HT1080 (cell line): ENCODE results near the gene MAP2. TPM values are rescaled to one million over a fixed set of nuclear protein-coding genes. Genes with fewer than 3 reads are reported as not detected.

ENCODE experiments used
- DNase-seq: peaks from one replicate; pipeline ENCODE4 v3.0.0-alpha.2; 2015; ENCODE audit warnings: low read depth
- total RNA-seq: library from RNA; depleted of rRNA; stranded (reverse); fragments of >200 nt; shearing (Covaris generic); gene quantifications from 2 replicates; pipeline ENCODE4 v1.2.3, GENCODE V29; 2014

The MAP2 gene
- total RNA-seq, 1 experiment from 2014 or later, result 0.77 TPM

DNA sequence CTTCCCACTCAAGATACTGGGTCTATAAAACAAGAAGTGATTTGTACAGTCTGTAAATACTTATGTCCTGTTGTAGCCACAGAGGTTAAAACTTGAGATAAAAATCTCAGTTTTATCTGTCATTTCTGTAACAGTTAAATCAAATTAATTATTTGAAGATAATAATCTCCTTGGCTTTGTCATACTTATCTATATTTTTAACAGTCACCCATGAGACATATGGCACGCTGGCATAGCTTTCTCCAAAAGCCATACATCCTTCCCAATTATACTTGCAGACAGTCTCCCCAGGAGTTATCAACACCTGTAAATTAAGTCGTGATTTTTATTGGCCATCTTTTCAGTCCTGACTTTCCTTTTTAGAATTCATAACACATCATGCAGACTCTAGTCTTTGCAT lies 278.9 kb downstream of the MAP2 start:
- no peak for DNase-seq

DNA sequence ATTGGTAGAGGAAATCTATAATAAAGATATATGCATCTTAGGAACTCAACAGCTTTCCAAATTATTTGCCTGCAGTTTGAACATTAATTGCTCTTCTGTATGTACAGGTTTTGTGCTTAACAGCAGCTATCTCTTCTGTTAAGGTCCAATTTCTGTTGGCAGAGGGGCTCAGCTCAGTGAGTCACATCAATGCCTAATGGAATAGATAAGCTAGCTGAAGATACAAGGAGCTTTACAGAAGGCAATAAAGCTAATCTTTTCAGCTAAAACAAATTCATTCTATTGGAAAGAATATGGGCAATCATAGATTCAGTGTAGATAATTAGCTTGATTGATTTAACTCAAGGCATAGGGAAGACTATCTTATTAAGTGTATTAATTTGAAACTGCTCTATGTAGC lies 289.4 kb downstream of the MAP2 start:
- DNase-seq, result no peak

GRCh38 chr2:209719034-209719433 lies 295.2 kb downstream of the MAP2 start:
- DNase-seq, result no peak

DNA sequence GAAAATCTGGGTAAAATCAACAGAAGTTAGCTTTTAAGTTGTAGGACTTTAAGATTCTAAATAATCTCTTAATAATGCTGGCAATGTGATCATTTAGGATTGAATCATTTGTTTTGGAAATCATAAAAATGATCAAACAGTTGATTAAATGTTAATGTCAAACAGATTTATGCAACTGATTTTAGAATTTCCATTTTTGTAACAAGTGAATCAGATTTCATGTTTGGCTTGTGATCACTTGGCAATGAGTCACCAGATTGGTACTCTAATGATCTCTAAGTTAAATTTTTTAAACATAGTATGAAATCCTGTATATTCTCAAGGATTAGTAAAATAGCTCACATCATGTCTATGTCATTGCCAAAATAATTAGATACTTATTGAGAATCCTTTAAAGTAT lies 297.6 kb downstream of the MAP2 start:
- no peak for DNase-seq

DNA sequence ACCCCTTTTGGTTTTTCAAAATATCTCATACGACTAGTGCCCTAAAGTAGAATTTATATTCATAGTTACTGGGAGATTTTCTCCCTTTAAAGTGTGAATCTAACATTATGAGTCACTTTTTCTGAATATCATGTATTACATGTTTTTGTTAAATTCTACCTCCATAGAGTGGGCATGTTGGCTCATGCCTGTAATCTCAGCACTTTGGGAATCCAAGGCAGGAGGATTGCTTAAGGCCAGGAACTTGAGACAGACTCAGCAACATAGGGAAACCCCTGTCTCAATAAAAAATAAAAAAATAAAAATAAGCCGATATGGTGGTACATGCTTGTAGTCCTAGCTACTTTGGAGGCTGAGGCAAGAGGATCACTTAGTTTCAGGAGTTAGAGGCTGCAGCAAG lies 302.5 kb downstream of the MAP2 start:
- no peak for DNase-seq

DNA sequence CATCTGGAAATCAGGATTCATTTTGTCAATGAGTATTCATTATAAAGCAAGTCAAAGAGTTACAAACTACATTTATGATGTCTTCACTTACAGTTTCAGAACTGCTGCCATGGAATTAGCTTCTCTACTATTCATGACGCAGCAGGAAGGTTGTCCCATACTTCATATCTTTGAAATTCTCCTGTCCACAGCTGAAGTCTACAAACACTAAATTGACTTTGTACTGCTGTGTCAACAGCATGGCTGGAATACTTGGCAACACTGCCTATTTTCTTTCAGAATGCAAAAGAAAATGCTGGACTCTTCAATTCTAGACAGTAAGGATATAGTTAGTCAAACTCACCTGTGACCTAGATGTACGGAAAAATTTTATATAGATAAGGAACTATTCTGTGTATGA lies 303.2 kb downstream of the MAP2 start:
- no peak for DNase-seq

DNA sequence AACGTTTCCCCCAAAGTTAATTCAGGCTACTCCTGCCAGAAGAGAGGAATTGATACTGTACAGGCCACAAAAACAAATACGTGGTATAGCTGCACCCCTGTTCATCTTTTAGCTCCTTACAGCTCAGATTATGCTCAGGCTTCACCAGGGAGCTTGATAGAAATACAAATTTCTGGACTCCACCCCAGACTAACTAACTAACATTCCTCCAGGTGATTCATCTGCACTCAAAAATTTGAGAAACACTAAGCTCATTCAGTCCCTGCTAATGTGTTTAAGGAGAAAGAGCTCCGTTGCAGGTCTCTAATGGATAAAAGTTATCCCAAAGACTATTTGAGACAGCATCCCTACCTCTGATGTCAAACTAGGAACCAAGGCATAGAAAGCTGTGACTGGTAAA lies 311.0 kb downstream of the MAP2 start:
- peak; percentile 2 for DNase-seq

- DNase-seq, result no peak
Observed at GRCh38 chr2:209741953-209742352, 318.1 kb downstream of the MAP2 start.

DNA sequence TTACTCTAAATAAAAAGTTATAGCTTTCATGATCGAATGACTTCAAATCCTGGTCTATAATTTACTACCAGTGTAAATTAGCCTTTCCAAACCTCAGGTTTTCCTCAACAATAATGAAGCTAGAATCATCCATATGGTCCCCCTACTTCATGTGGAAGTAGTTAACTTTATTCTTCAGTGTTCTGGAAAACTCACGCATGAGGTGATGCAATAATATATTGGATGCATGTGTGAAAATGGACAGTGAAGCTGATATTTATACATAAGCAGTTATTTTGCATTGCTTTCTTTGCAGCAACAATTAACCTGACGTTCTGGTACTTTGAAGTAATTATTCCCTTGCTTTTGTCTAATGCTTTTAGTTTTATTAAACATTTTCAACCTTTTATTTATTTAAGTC lies 329.2 kb downstream of the MAP2 start:
- no peak for DNase-seq

GRCh38 chr2:209757163-209757562 lies 333.3 kb downstream of the MAP2 start:
- no peak for DNase-seq

DNA sequence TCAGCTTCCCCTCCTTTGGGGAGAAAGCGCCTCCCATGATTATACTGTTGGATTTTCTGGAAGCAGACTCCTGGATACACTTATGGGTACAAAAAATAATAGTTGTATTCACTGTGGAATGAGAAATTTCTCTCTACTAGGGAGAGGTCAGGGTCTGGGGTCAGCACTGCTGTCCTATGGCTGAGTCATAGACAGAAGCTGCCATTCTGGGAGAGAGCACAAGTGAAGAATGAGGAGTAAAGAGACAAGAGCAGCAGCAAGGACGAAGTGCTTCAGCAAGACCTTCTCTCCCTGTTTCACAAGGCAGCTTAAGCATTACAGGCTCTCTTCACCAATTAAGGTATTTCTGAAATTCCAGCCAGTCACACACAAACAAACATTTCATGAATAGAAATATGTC lies 337.7 kb downstream of the MAP2 start:
- DNase-seq, result peak; percentile 29

GRCh38 chr2:209762563-209762962 lies 338.7 kb downstream of the MAP2 start:
- DNase-seq, result peak; percentile 21

DNA sequence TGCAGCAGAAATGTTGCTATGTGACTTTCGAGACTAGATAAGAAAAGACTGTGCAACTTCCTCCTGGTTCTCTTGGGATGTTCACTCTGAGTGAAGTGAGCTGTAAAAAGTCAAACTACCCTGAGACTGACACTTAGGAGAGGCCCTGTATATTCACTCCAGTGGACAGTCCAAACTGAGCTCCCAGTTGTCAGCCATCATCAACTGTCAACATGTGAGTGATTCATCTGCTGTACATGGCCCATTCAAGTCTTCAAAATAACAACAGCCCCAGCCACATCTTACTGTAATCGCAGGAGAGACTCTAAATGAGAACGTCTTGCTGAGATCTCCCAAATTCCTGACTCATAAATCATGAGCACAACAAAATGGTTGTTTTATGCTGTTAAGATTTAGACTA lies 339.3 kb downstream of the MAP2 start:
- DNase-seq, result no peak

DNA sequence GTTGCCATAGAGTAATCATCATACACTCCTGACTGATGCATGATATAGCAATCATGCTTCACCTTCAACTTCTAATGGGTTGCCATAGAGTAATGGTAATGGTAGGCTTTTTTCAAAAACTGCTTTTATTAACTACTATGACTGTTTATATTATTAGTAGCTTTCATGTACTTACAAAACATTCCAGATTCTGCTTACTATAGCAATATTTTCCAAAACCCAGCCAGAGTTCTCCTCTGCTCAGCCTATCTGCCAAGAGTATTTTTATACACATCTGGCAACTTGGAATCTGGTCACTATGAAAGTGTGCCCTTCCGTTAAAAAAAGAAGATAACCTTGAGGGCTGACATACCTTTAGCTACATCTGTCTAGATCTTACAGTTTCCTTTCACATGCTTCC lies 342.8 kb downstream of the MAP2 start:
- no peak for DNase-seq

DNA sequence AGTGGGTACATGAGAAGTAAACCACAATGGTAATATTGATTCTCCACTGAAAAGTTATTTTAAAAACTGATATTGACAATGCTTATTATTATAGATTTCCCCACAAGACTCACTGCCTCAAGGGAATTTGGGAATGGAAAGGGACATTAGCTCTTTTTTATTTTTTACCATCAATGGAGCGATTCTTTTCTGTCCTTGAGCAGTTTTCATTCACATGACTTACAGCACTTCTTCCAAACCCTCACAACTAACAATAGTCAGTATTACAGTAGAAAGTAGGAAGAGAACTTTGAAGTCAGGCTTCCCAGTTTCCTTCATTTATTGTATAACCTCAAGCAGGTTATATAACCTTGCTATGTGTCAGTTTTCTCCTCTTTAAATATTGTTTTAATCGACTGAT lies 343.5 kb downstream of the MAP2 start:
- no peak for DNase-seq

- no peak for DNase-seq
Observed at GRCh38 chr2:209768557-209768956, 344.7 kb downstream of the MAP2 start.

DNA sequence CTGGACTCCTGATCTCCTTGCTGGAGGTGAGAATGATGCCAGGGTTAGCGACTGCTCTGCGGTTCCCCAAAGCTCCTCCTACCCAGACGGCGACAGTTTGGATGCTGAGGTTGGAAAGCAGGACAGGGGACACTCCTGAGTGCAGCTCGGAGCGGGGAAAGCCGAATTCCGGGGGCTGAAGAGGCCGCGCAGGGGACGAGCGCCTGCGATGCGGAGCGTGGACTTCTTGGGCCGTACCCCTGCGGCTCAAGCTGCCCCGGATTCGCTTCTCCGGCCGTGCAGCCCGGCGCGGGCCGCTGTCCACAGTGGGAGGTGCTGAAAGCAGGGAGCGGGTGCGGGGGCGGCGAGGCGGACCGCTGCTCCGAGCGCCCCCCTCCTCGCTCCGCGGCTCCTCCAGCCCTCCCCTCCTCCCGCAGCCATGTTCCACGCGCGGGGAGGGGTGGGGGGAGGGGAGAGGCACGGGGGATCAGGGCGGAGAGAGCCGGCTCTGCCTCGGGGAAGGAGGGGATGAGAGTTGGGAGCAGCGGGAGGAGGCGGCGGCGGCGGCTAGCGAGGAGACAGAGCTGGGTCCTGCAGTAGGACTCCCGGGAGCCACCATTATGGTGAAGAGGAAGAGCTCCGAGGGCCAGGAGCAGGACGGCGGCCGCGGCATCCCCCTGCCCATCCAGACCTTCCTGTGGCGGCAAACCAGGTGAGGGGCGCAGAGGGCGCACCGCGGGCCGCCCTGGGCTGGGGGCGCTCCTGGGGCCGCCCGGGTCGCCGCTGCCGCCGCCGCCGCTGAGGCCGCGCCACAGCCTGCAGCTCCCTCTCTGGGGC lies 347.8 kb downstream of the MAP2 start, which contains the start of gene UNC80:
Gene UNC80 (plus strand): TSS at position 359 of the 816 bp plus-strand sequence. CDS start 241 bp downstream, at position 600.
- peak; percentile 56 for DNase-seq

DNA sequence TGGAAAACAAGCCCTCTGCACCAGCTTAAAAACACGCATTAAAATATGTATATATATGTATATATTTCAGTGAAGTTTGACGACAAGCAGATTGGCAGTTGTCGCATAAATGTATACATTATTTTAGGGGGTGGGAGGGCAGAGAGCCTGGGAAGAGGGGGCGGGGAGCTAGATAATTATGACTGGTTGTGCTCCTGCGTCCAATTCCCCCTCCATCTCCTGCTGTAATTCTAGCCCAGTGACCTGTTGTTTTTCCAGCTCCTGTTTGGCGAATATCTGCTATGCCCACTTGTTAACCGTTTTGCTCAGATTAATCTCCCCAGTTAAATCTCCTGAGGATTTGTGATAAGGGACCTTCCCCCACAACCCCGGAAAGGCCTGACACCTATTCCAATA lies 348.4 kb downstream of the MAP2 start:
- no peak for DNase-seq

- no peak for DNase-seq
Observed at GRCh38 chr2:209773377-209773776, 349.5 kb downstream of the MAP2 start.
